ENCODE measurements around the gene WNT8A. TPM values are rescaled to one million over a fixed set of nuclear protein-coding genes. Genes with fewer than 3 reads are reported as not detected.

The WNT8A gene
- total RNA-seq, 6 donors from 2014 or later: not detected

- DNase-seq (no peak), ATAC-seq (ENCODE audit: low FRiP score in 2 of 2) (no peak)
- Histone ChIP-seq H3K36me3 (no peaks in the 10 kb centered on the region), H3K27me3 (no peaks in the 10 kb centered on the region), H3K4me1 (no peaks in the 10 kb centered on the region), H3K9me3 (no peaks in the 10 kb centered on the region), H3K27ac (no peak overlapping the region), H3K4me3 (no peak overlapping the region)
- TF ChIP-seq CTCF (IDR thresholded peaks at IDR 0.05) (no peak), EP300 (IDR thresholded peaks at IDR 0.05) (no peak), POLR2A (IDR thresholded peaks at IDR 0.05) (no peak), POLR2AphosphoS5 (IDR thresholded peaks at IDR 0.05) (no peak)
- 30 to 35% methylated on average over 11 to 13 of the region's 13 CpGs for WGBS, 2 donors
Observed at GRCh38 chr5:138054847-138055558, 28.8 kb upstream of the WNT8A start.

GRCh38 chr5:138064526-138064925 lies 19.3 kb upstream of the WNT8A start:
- Histone ChIP-seq H3K36me3 (no peaks in the 10 kb centered on the region), H3K9me3 (no peaks in the 10 kb centered on the region), H3K27ac (no peak overlapping the region), H3K4me3 (no peak overlapping the region), H3K27me3 (no peaks in the 10 kb centered on the region), H3K4me1 (no peaks in the 10 kb centered on the region)
- DNase-seq (no peak), ATAC-seq (ENCODE audit: low FRiP score in 2 of 2) (no peak)
- no peak for TF ChIP-seq EP300 (IDR thresholded peaks at IDR 0.05)
- TF ChIP-seq CTCF (IDR thresholded peaks at IDR 0.05): no peak
- no peak for TF ChIP-seq POLR2A (IDR thresholded peaks at IDR 0.05)
- no peak for TF ChIP-seq POLR2AphosphoS5 (IDR thresholded peaks at IDR 0.05)

- no peak overlapping the region for H3K4me3 ChIP-seq
- no peaks in the 10 kb centered on the region for H3K27me3 ChIP-seq
- TF ChIP-seq EP300 (IDR thresholded peaks at IDR 0.05) (no peak), POLR2A (IDR thresholded peaks at IDR 0.05) (no peak), CTCF (IDR thresholded peaks at IDR 0.05) (no peak), POLR2AphosphoS5 (IDR thresholded peaks at IDR 0.05) (no peak)
- H3K9me3 ChIP-seq: no peaks in the 10 kb centered on the region
- 80% methylated on average over 5 of the region's 5 CpGs for WGBS, 2 donors
- H3K36me3 ChIP-seq: no peaks in the 10 kb centered on the region
- DNase-seq: no peak
- H3K4me1 ChIP-seq: no peaks in the 10 kb centered on the region
- ATAC-seq (ENCODE audit: low FRiP score in 2 of 2): no peak
- no peak overlapping the region for H3K27ac ChIP-seq
Observed at GRCh38 chr5:138065102-138065501, 18.7 kb upstream of the WNT8A start.

- Histone ChIP-seq H3K9me3 (no peaks in the 10 kb centered on the region), H3K27ac (no peak overlapping the region), H3K4me3 (no peak overlapping the region), H3K4me1 (no peaks in the 10 kb centered on the region), H3K27me3 (no peaks in the 10 kb centered on the region), H3K36me3 (no peaks in the 10 kb centered on the region)
- DNase-seq: no peak
- TF ChIP-seq CTCF (IDR thresholded peaks at IDR 0.05) (no peak), POLR2AphosphoS5 (IDR thresholded peaks at IDR 0.05) (no peak), POLR2A (IDR thresholded peaks at IDR 0.05) (no peak), EP300 (IDR thresholded peaks at IDR 0.05) (no peak)
- no peak for ATAC-seq (ENCODE audit: low FRiP score in 2 of 2)
- 86 to 87% methylated on average over 8 of the region's 8 CpGs for WGBS, 2 donors
Observed at GRCh38 chr5:138067945-138068344, 15.9 kb upstream of the WNT8A start.

Data from upper lobe of left lung (tissue), 6 donors.